ENCODE measurements around the gene KY.

- TF ChIP-seq POLR2A (IDR thresholded peaks at IDR 0.05) (no peak), CTCF (IDR thresholded peaks at IDR 0.05) (no peak), EP300 (IDR thresholded peaks at IDR 0.05) (no peak)
These were observed 25.0 kb upstream of the KY start for GRCh38 chr3:134675726-134676256.
